Measurements from ENCODE around the gene TTC3.

GRCh38 chr21:37039411-37040075, 33.5 kb upstream of the TTC3 start:
- TF ChIP-seq CTCF (IDR thresholded peaks at IDR 0.05) = no peak
- TF ChIP-seq POLR2A (IDR thresholded peaks at IDR 0.05) = no peak

All from right lobe of liver (tissue), 4 donors.